Mesenchymal stem cell (in vitro differentiated cells and primary cell): ENCODE measurements around the gene CSPG5.

ENCODE experiments used
- DNase-seq: peaks from one replicate; pipeline ENCODE4 v3.0.0-alpha.2; 2013
- H2AFZ ChIP-seq: one replicate; pipeline ENCODE4 v1.6.1; 2013; ENCODE audit warnings: low read depth, mild to moderate bottlenecking, control low read depth, inconsistent platforms, low read length, moderate library complexity
- H2AK5ac ChIP-seq: 2 replicates; pipeline ENCODE4 v1.6.1; 2013; ENCODE audit warnings: low read length, moderate library complexity, mild to moderate bottlenecking, inconsistent platforms; ENCODE audit not compliant: severe bottlenecking
- H2BK120ac ChIP-seq: one replicate; pipeline ENCODE4 v1.6.1; 2013; ENCODE audit warnings: low read depth, mild to moderate bottlenecking, inconsistent platforms, low read length, moderate library complexity
- H2BK12ac ChIP-seq, 2 experiments: one replicate each; pipeline ENCODE4 v1.6.1; 2013; ENCODE audit warnings: inconsistent platforms in 2 of 2, low read length in 2 of 2, mild to moderate bottlenecking in 2 of 2, moderate library complexity in 2 of 2, control low read depth in 1 of 2
- H2BK15ac ChIP-seq: one replicate; pipeline ENCODE4 v1.6.1; 2013; ENCODE audit warnings: mild to moderate bottlenecking, low read depth, inconsistent platforms; ENCODE audit not compliant: poor library complexity, severe bottlenecking
- H2BK5ac ChIP-seq: 2 replicates; pipeline ENCODE4 v1.6.1; 2013; ENCODE audit warnings: low read depth, mild to moderate bottlenecking, low read length, control low read depth, inconsistent platforms; ENCODE audit not compliant: poor library complexity, severe bottlenecking
- H3K14ac ChIP-seq, 2 experiments: one replicate each; pipeline ENCODE4 v1.6.1; 2013; ENCODE audit warnings: inconsistent platforms in 2 of 2, low read length in 2 of 2, control low read depth in 1 of 2, mild to moderate bottlenecking in 1 of 2, moderate library complexity in 1 of 2
- H3K18ac ChIP-seq, 2 experiments: one replicate each; pipeline ENCODE4 v1.6.1; 2013; ENCODE audit warnings: inconsistent platforms in 2 of 2, low read length in 2 of 2, control low read depth in 1 of 2, low read depth in 1 of 2, mild to moderate bottlenecking in 1 of 2
- H3K23ac ChIP-seq, 2 experiments: one replicate each; pipeline ENCODE4 v1.6.1; 2013; ENCODE audit warnings: inconsistent platforms in 2 of 2, low read length in 2 of 2, mild to moderate bottlenecking in 2 of 2, moderate library complexity in 2 of 2, control low read depth in 1 of 2
- H3K27ac ChIP-seq: 2 replicates; pipeline ENCODE4 v1.5.1; 2013; ENCODE audit warnings: mild to moderate bottlenecking, moderate library complexity, low read length, control low read depth, inconsistent platforms; ENCODE audit not compliant: poor library complexity, severe bottlenecking
- H3K27me3 ChIP-seq, 2 experiments: 2 replicates each; pipeline versions ENCODE4 v1.6.1 to v1.7.0; 2013; ENCODE audit warnings: low read length in 2 of 2, mild to moderate bottlenecking in 2 of 2, moderate library complexity in 2 of 2, control low read depth in 1 of 2, inconsistent platforms in 1 of 2; ENCODE audit not compliant: control insufficient read depth in 1 of 2, insufficient read depth in 1 of 2
- H3K36me3 ChIP-seq, 2 experiments: 2 replicates each; pipeline versions ENCODE4 v1.6.1 to v1.7.0; 2013; ENCODE audit warnings: low read length in 2 of 2, control low read depth in 1 of 2, inconsistent platforms in 1 of 2, low read depth in 1 of 2, mild to moderate bottlenecking in 1 of 2; ENCODE audit not compliant: insufficient read depth in 2 of 2, control insufficient read depth in 1 of 2
- H3K4ac ChIP-seq, 2 experiments: one replicate each; pipeline ENCODE4 v1.6.1; 2013; ENCODE audit warnings: inconsistent platforms in 2 of 2, low read length in 2 of 2, mild to moderate bottlenecking in 2 of 2, moderate library complexity in 2 of 2, control low read depth in 1 of 2, low read depth in 1 of 2
- H3K4me1 ChIP-seq: 2 replicates; pipeline ENCODE4 v1.6.1; 2013; ENCODE audit warnings: low read depth, low read length, control low read depth; ENCODE audit not compliant: control insufficient read depth, insufficient read depth
- H3K4me2 ChIP-seq: 2 replicates; pipeline ENCODE4 v1.6.1; 2013; ENCODE audit warnings: low read length, mild to moderate bottlenecking, inconsistent platforms; ENCODE audit not compliant: poor library complexity, severe bottlenecking
- H3K4me3 ChIP-seq, 2 experiments: 2 replicates each; pipeline versions ENCODE4 v1.5.1 to v1.7.0; 2013; ENCODE audit warnings: low read length in 2 of 2, mild to moderate bottlenecking in 2 of 2, control low read depth in 1 of 2, low read depth in 1 of 2; ENCODE audit not compliant: insufficient read depth in 1 of 2
- H3K79me1 ChIP-seq: replicated peaks from 2 replicates; pipeline ENCODE4 v1.6.1; 2013; ENCODE audit warnings: mild to moderate bottlenecking, control low read depth, low read length, inconsistent platforms; ENCODE audit not compliant: poor library complexity, severe bottlenecking
- H3K9ac ChIP-seq: 2 replicates; pipeline ENCODE4 v1.7.0; 2013; ENCODE audit warnings: mild to moderate bottlenecking, low read length, moderate library complexity
- H3K9me3 ChIP-seq: 2 replicates; pipeline ENCODE4 v1.7.0; 2013; ENCODE audit warnings: mild to moderate bottlenecking, low read length; ENCODE audit not compliant: control insufficient read depth
- H4K8ac ChIP-seq: one replicate; pipeline ENCODE4 v1.6.1; 2013; ENCODE audit warnings: inconsistent platforms, mild to moderate bottlenecking, low read length, moderate library complexity
- H4K91ac ChIP-seq: one replicate; pipeline ENCODE4 v1.6.1; 2013; ENCODE audit warnings: mild to moderate bottlenecking, low read length, inconsistent platforms
- WGBS: methylation state at CpG from one replicate; pipeline ENCODE4 v1.1.7; 2013; ENCODE audit warnings: mixed read lengths; 5-methylcytosine and 5-hydroxymethylcytosine counted together

Gene CSPG5

DNA sequence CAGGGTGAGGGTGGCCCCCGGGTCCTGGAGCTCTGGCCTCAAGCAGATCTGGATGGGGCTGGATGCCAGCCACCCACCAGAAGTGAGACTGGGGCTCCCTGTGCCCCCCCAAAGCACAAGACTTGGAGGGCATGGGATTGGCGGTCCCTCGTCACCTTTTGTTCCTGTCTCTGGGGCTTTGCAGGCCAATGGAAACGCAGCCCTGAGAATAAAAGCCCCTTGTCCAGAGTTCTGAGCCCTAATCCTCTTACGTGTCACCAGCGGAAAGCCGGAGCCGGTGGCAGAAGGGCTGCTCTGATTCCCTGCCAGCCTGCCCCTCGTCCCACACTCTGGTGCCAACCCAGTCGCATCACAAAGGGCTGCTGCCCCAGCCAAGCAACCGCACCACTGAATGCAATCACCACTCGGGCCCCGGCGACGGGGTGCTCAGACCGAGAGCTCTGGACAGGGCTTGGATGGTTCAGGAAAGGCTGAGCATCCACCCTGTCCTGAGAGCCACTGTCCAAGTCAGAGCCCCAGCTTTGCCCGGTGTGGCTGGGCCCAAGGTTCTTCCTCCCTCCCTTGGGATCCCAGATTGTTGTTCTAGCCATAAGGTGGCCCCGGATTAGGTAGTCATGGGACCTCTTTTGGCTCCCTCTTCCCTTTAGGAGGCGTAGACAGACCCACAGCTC is 42.3 kb downstream of the CSPG5 start:
- no peak overlapping the region for H2BK5ac ChIP-seq
- H3K27me3 ChIP-seq, result peaks cover 5 to 12% of the 10 kb centered on the region in 2 experiments
- H3K4me3 ChIP-seq, result no peak overlapping the region
- no peak overlapping the region for H3K18ac ChIP-seq
- H3K79me1 ChIP-seq, result no peaks in the 10 kb centered on the region
- H4K91ac ChIP-seq, result no peak overlapping the region
- no peak overlapping the region for H2AFZ ChIP-seq
- no peaks in the 10 kb centered on the region for H3K4me1 ChIP-seq
- no peaks in the 10 kb centered on the region for H3K9me3 ChIP-seq
- no peak overlapping the region for H3K4ac ChIP-seq
- no peak overlapping the region for H2BK120ac ChIP-seq
- no peaks in the 10 kb centered on the region for H3K36me3 ChIP-seq
- no peak overlapping the region for H3K4me2 ChIP-seq
- no peak for DNase-seq
- WGBS, result 90% methylated on average over 19 of the region's 19 CpGs
- H3K9ac ChIP-seq, result no peak overlapping the region
- H3K23ac ChIP-seq, result no peak overlapping the region
- no peak overlapping the region for H4K8ac ChIP-seq
- H3K27ac ChIP-seq, result no peak overlapping the region
- H2AK5ac ChIP-seq, result no peak overlapping the region
- H3K14ac ChIP-seq, result no peak overlapping the region
- no peak overlapping the region for H2BK15ac ChIP-seq
- H2BK12ac ChIP-seq, result no peak overlapping the region

DNA sequence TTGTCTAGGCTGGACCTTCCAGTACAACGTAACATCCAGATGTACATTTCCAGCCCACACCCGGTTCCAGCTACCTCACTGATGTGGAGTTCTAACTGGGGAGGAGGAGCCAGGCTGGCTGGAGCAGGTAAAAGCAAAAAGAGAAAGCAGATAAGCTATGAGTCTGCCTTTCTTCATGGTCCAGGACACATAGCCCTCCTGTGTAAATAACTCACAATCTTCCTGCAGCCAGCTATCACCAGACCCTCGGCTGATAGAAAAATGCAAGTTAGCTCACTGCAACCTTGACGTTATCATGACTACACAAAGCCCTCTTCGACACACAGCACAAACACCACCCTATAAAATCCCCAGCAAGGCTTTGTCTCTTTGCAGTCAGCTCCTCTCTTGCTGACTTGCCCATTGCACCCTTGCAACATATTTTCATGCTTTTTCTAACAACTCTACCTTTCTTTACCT is 44.6 kb downstream of the CSPG5 start:
- Histone ChIP-seq H3K9ac (no peak overlapping the region), H3K79me1 (no peaks in the 10 kb centered on the region), H3K18ac (no peak overlapping the region), H3K14ac (no peak overlapping the region), H3K23ac (no peak overlapping the region), H4K91ac (no peak overlapping the region), H4K8ac (no peak overlapping the region), H2AFZ (no peak overlapping the region), H2BK12ac (no peak overlapping the region), H3K4me3 (no peak overlapping the region), H2BK120ac (no peak overlapping the region), H3K4me1 (no peaks in the 10 kb centered on the region), H3K27me3 (peaks cover 0 to 12% of the 10 kb centered on the region in 2 experiments), H2AK5ac (no peak overlapping the region), H3K4ac (no peak overlapping the region), H2BK15ac (no peak overlapping the region), H3K27ac (no peak overlapping the region), H3K9me3 (no peaks in the 10 kb centered on the region), H2BK5ac (no peak overlapping the region), H3K36me3 (no peaks in the 10 kb centered on the region), H3K4me2 (no peak overlapping the region)
- DNase-seq, result no peak
- 81% methylated on average over 5 of the region's 5 CpGs for WGBS

DNA sequence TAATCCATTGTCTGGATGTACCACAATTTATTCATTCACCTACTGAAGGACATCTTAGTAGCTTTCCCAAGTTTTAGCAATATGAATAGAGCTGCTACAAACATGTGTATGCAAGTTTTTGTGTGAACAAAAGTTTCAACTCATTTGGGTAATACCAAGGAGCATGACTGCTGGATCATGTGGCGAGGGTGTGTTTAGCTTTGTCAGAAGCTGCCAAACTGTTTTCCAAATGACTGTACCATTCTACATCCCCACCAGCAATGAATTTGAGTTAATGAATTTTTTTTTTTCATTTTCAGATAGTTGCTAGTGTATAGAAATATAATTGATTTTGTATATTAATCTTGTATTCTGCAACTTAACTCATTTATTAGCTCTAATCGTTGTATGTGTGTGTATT is 45.2 kb downstream of the CSPG5 start:
- Histone ChIP-seq H3K27me3 (peaks cover 0 to 12% of the 10 kb centered on the region in 2 experiments), H2AK5ac (no peak overlapping the region), H4K91ac (no peak overlapping the region), H3K27ac (no peak overlapping the region), H2BK12ac (no peak overlapping the region), H3K36me3 (no peaks in the 10 kb centered on the region), H4K8ac (no peak overlapping the region), H3K4me2 (no peak overlapping the region), H3K9ac (no peak overlapping the region), H3K79me1 (no peaks in the 10 kb centered on the region), H3K18ac (no peak overlapping the region), H2AFZ (no peak overlapping the region), H2BK5ac (no peak overlapping the region), H3K9me3 (no peaks in the 10 kb centered on the region), H2BK120ac (no peak overlapping the region), H3K4me3 (no peak overlapping the region), H3K23ac (no peak overlapping the region), H3K4me1 (no peaks in the 10 kb centered on the region), H2BK15ac (no peak overlapping the region), H3K4ac (no peak overlapping the region), H3K14ac (no peak overlapping the region)
- no peak for DNase-seq
- WGBS, result 88% methylated on average over 1 of the region's 2 CpGs

DNA sequence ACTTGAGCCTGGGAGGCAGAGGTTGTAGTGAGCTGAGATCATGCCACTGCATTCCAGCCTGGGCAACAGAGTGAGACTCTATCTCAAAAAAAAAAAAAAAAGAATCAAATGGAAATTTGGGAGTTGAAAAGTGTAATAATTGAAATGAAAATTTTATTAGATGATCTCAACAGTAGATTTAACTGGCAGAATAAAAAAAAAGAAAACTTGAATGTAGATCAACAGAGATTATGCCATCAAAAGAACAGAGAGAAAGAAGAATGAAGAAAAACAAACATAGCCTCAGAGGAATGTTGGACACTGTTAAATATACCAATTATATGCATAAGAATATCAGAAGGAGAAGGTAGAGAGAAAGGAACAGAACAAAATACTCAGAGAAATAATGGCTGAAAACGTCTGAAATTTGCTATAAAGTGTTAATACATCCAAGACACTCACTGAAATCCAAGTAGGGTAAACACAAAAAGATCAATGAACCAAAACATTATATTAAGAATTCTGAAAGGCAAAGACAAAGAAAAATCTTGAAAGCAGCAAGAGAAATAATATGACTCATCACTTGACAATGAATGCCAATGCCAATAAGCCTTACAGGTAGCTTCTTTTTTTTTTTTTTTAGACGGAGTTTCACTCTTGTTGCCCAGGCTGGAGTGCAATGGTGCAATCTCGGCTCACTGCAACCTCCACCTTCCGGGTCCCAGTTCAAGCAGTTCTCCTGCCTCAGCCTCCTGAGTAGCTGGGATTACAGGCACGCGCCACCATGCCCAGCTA is 50.5 kb downstream of the CSPG5 start:
- Histone ChIP-seq H3K23ac (no peak overlapping the region), H3K27ac (no peak overlapping the region), H2BK12ac (no peak overlapping the region), H3K18ac (no peak overlapping the region), H3K36me3 (no peaks in the 10 kb centered on the region), H3K4ac (no peak overlapping the region), H3K79me1 (no peaks in the 10 kb centered on the region), H4K91ac (no peak overlapping the region), H2BK15ac (no peak overlapping the region), H2AK5ac (no peak overlapping the region), H2BK120ac (no peak overlapping the region), H3K4me3 (no peak overlapping the region), H3K27me3 (peaks cover 0 to 4% of the 10 kb centered on the region in 2 experiments), H2AFZ (no peak overlapping the region), H3K14ac (no peak overlapping the region), H3K4me2 (no peak overlapping the region), H3K9me3 (peaks cover 3% of the 10 kb centered on the region), H3K9ac (no peak overlapping the region), H3K4me1 (no peaks in the 10 kb centered on the region), H2BK5ac (no peak overlapping the region), H4K8ac (no peak overlapping the region)
- 98% methylated on average over 4 of the region's 6 CpGs for WGBS
- no peak for DNase-seq
